ENCODE results near the gene UXS1.

UXS1 gene

GRCh38 chr2:106053581-106053980 is 140.5 kb downstream of the UXS1 start:
- peak overlapping the region; percentile 76 for H3K4me2 ChIP-seq (ENCODE audit: low read depth, low read length, poor library complexity, severe bottlenecking)
- no peaks in the 10 kb centered on the region for H3F3A ChIP-seq (ENCODE audit: low read depth)
- H3K4me3 ChIP-seq (ENCODE audit: low read length, poor library complexity, severe bottlenecking) = peak overlapping the region; percentile 43
- TF ChIP-seq EZH2phosphoT487 (IDR thresholded peaks at IDR 0.05; ENCODE audit: borderline replicate concordance) = no peak
- TF ChIP-seq, protein P1, sequence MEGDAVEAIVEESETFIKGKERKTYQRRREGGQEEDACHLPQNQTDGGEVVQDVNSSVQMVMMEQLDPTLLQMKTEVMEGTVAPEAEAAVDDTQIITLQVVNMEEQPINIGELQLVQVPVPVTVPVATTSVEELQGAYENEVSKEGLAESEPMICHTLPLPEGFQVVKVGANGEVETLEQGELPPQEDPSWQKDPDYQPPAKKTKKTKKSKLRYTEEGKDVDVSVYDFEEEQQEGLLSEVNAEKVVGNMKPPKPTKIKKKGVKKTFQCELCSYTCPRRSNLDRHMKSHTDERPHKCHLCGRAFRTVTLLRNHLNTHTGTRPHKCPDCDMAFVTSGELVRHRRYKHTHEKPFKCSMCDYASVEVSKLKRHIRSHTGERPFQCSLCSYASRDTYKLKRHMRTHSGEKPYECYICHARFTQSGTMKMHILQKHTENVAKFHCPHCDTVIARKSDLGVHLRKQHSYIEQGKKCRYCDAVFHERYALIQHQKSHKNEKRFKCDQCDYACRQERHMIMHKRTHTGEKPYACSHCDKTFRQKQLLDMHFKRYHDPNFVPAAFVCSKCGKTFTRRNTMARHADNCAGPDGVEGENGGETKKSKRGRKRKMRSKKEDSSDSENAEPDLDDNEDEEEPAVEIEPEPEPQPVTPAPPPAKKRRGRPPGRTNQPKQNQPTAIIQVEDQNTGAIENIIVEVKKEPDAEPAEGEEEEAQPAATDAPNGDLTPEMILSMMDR (conservative IDR thresholded peaks at IDR 0.05; ENCODE audit: low read length) = no peak
- H3K9me3 ChIP-seq (ENCODE audit: insufficient read depth, low read depth, low read length) = no peaks in the 10 kb centered on the region
- no peaks in the 10 kb centered on the region for H3K36me3 ChIP-seq (ENCODE audit: insufficient read depth, low read length)
- no peaks in the 10 kb centered on the region for H4K20me1 ChIP-seq (ENCODE audit: insufficient read depth, low read length, poor library complexity, severe bottlenecking)
- no peaks in the 10 kb centered on the region for H3K27me3 ChIP-seq (ENCODE audit: insufficient read depth, low read length, poor library complexity, severe bottlenecking)
- H3K4me1 ChIP-seq (ENCODE audit: insufficient read depth, low read length, poor library complexity, severe bottlenecking) = peaks cover 52% of the 10 kb centered on the region
- no peaks in the 10 kb centered on the region for H3K79me2 ChIP-seq (ENCODE audit: insufficient read depth, low read length)
- H2AFZ ChIP-seq (ENCODE audit: low read length) = 0 out of 2 replicates have a peak overlapping the region, but pooled peaks have one; percentile 9
- no peaks in the 10 kb centered on the region for H3K9me2 ChIP-seq (replicated peaks; ENCODE audit: low read depth, low read length)
- peak overlapping the region; percentile 36 for H3K9ac ChIP-seq (ENCODE audit: low read depth, low read length, poor library complexity, severe bottlenecking)

DNA sequence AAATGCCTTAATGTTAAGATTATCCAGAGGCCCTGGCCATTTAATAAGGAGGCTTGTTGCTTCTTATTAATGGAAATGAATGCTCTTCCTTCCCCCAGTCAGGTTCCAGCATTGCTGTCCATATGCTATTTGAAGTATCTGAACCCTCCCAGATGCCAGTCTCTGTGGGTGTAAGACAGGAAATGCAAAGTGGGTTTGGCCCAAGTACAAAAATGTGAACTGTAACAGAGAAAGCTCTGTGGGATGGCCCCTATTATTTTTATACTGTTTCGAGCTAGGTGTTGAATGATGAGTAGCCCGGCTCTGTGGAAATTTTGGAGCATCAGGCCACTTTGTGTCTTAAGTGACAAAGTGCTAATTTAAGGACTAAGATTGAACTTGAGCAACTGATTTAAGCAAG is 141.0 kb downstream of the UXS1 start:
- Histone ChIP-seq H3K4me1 (ENCODE audit: insufficient read depth, low read length, poor library complexity, severe bottlenecking) (peaks cover 47% of the 10 kb centered on the region), H3K36me3 (ENCODE audit: insufficient read depth, low read length) (no peaks in the 10 kb centered on the region), H3K4me2 (ENCODE audit: low read depth, low read length, poor library complexity, severe bottlenecking) (peak overlapping the region; percentile 76), H3K9me3 (ENCODE audit: insufficient read depth, low read depth, low read length) (no peaks in the 10 kb centered on the region), H4K20me1 (ENCODE audit: insufficient read depth, low read length, poor library complexity, severe bottlenecking) (no peaks in the 10 kb centered on the region), H3F3A (ENCODE audit: low read depth) (no peaks in the 10 kb centered on the region), H3K79me2 (ENCODE audit: insufficient read depth, low read length) (no peaks in the 10 kb centered on the region), H2AFZ (ENCODE audit: low read length) (0 out of 2 replicates have a peak overlapping the region, but pooled peaks have one; percentile 9), H3K4me3 (ENCODE audit: low read length, poor library complexity, severe bottlenecking) (peak overlapping the region; percentile 43), H3K9me2 (replicated peaks; ENCODE audit: low read depth, low read length) (no peaks in the 10 kb centered on the region), H3K9ac (ENCODE audit: low read depth, low read length, poor library complexity, severe bottlenecking) (peak overlapping the region; percentile 36), H3K27me3 (ENCODE audit: insufficient read depth, low read length, poor library complexity, severe bottlenecking) (no peaks in the 10 kb centered on the region)
- TF ChIP-seq, protein P1 (conservative IDR thresholded peaks at IDR 0.05; ENCODE audit: low read length) = no peak
- no peak for TF ChIP-seq EZH2phosphoT487 (IDR thresholded peaks at IDR 0.05; ENCODE audit: borderline replicate concordance)

DNA sequence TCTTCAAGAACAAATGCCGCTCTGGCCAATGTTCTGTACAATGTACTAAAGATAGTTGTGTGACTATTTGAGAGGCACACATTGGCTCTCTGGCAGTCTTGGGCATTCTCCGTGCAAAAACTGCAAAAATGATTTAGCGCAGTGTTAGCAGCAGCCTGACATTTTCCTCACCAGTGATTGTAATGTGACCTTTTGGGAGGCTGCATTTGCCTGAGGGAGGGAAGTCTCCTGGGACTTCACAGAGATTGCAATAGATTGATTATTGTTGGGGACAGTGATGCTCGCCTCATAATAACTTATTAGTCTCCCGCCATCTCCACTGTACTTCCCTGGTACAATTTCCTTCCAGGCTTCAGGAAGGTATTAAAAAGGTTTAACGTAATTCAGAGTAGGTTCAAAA is 149.2 kb downstream of the UXS1 start:
- Histone ChIP-seq H3K9me3 (ENCODE audit: insufficient read depth, low read depth, low read length) (no peaks in the 10 kb centered on the region), H3K4me2 (ENCODE audit: low read depth, low read length, poor library complexity, severe bottlenecking) (no peak overlapping the region), H3K9ac (ENCODE audit: low read depth, low read length, poor library complexity, severe bottlenecking) (no peak overlapping the region), H3K36me3 (ENCODE audit: insufficient read depth, low read length) (no peaks in the 10 kb centered on the region), H3K79me2 (ENCODE audit: insufficient read depth, low read length) (no peaks in the 10 kb centered on the region), H3K27me3 (ENCODE audit: insufficient read depth, low read length, poor library complexity, severe bottlenecking) (no peaks in the 10 kb centered on the region), H4K20me1 (ENCODE audit: insufficient read depth, low read length, poor library complexity, severe bottlenecking) (no peaks in the 10 kb centered on the region), H2AFZ (ENCODE audit: low read length) (no peak overlapping the region), H3K9me2 (replicated peaks; ENCODE audit: low read depth, low read length) (no peaks in the 10 kb centered on the region), H3K4me3 (ENCODE audit: low read length, poor library complexity, severe bottlenecking) (no peak overlapping the region), H3F3A (ENCODE audit: low read depth) (no peaks in the 10 kb centered on the region), H3K4me1 (ENCODE audit: insufficient read depth, low read length, poor library complexity, severe bottlenecking) (no peaks in the 10 kb centered on the region)
- TF ChIP-seq, protein P1 (conservative IDR thresholded peaks at IDR 0.05; ENCODE audit: low read length) = no peak
- no peak for TF ChIP-seq EZH2phosphoT487 (IDR thresholded peaks at IDR 0.05; ENCODE audit: borderline replicate concordance)

Data from Loucy (cell line).